ENCODE measurements around the gene SHROOM3.
"Not testable (repeated sequence)": the region's sequence is repeated elsewhere in the genome, so short reads cannot be mapped to it uniquely, and the experiment has no call there.

Gene SHROOM3

DNA sequence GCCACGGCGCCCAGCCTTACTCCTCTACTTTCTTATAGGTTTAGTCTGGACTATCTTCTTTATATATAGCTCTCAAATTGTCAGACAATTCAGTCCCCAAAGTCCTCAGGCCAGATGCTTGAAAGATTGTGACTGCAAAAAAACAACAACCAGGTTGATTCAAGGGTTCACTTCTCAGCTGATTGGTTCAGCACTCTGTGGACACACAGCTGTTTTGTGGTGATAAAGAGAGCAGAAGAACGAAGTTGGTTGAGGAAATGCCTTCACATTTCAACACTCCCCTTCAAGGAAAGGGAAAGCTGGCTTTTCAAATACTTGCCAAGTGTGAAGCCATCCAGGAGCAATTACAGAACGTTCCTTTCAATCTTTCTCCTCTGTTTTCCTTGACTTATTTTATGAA, 166.8 kb downstream of the SHROOM3 start:
- Histone ChIP-seq H3K9ac (ENCODE audit: low read depth, low read length) (no peak overlapping the region), H3K27me3 (ENCODE audit: control insufficient read depth, insufficient read depth, low read length) (no peaks in the 10 kb centered on the region), H3K27ac (ENCODE audit: low read depth, low read length) (no peak overlapping the region), H3K4me1 (ENCODE audit: control insufficient read depth, insufficient read depth, low read length) (peaks cover 21% of the 10 kb centered on the region), H3K9me3 (ENCODE audit: control insufficient read depth, insufficient read depth, low read length) (no peaks in the 10 kb centered on the region), H3K36me3 (ENCODE audit: control insufficient read depth, insufficient read depth, low read length) (no peaks in the 10 kb centered on the region), H3K4me3 (ENCODE audit: low read depth, low read length) (no peak overlapping the region)

DNA sequence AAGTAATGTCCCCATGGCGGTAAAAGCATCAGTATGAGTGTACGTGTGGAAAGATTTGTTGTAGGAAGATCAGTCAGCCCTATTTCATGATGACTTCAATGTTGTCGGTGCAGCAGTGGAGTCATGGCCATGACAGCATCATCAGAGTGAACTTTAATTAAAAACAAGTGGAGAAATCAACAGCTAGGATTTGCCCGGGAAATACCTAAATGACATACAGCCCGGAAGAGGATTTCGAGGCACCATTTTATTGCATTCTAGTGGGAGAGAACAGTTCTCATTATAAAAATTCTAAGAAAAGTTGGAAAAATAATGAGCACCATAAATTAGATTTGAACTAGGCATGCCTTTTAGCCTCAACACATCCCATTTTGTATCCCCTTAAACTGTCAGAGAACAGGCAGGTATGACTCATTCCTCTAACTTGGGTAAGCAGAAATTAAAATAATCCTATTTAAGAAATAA, 170.1 kb downstream of the SHROOM3 start:
- no peak overlapping the region for H3K4me3 ChIP-seq (ENCODE audit: low read depth, low read length)
- H3K9me3 ChIP-seq (ENCODE audit: control insufficient read depth, insufficient read depth, low read length), result no peaks in the 10 kb centered on the region
- H3K4me1 ChIP-seq (ENCODE audit: control insufficient read depth, insufficient read depth, low read length), result peaks cover 42% of the 10 kb centered on the region
- H3K27me3 ChIP-seq (ENCODE audit: control insufficient read depth, insufficient read depth, low read length), result no peaks in the 10 kb centered on the region
- no peak overlapping the region for H3K27ac ChIP-seq (ENCODE audit: low read depth, low read length)
- H3K36me3 ChIP-seq (ENCODE audit: control insufficient read depth, insufficient read depth, low read length), result no peaks in the 10 kb centered on the region
- no peak overlapping the region for H3K9ac ChIP-seq (ENCODE audit: low read depth, low read length)

DNA sequence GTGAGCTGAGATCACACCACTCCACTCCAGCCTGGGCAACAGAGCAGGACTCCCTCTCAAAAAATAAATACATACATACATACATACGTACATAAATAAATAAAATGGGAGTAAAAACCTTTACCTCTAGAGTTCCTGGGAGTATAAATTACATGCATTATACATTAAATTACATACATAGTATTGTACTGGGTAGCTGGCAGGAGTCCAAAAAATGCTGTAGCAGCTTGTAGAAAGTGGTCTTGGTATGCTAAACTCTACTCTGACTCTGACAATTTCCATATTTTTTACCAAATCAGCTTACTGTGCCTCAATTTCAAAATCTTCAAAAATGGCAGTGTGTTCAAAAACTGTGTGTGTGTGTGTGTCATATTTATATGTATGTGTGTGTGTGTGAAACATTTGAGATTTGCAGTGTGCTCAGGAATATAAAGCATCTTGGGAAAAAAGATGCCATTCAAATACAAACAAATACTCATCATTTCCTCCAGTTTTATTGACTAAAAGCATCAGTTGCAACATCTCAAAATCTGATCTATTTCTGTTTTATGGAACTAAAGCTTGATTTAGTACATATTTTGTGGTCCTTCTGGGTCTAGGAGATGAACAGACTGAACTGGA, 171.7 kb downstream of the SHROOM3 start:
- Histone ChIP-seq H3K36me3 (ENCODE audit: control insufficient read depth, insufficient read depth, low read length) (no peaks in the 10 kb centered on the region), H3K9me3 (ENCODE audit: control insufficient read depth, insufficient read depth, low read length) (no peaks in the 10 kb centered on the region), H3K4me1 (ENCODE audit: control insufficient read depth, insufficient read depth, low read length) (peaks cover 58% of the 10 kb centered on the region), H3K9ac (ENCODE audit: low read depth, low read length) (no peak overlapping the region), H3K27ac (ENCODE audit: low read depth, low read length) (peak overlapping the region; percentile 78), H3K27me3 (ENCODE audit: control insufficient read depth, insufficient read depth, low read length) (no peaks in the 10 kb centered on the region), H3K4me3 (ENCODE audit: low read depth, low read length) (peak overlapping the region; percentile 28; the same call in 1 of the 2 replicates)

DNA sequence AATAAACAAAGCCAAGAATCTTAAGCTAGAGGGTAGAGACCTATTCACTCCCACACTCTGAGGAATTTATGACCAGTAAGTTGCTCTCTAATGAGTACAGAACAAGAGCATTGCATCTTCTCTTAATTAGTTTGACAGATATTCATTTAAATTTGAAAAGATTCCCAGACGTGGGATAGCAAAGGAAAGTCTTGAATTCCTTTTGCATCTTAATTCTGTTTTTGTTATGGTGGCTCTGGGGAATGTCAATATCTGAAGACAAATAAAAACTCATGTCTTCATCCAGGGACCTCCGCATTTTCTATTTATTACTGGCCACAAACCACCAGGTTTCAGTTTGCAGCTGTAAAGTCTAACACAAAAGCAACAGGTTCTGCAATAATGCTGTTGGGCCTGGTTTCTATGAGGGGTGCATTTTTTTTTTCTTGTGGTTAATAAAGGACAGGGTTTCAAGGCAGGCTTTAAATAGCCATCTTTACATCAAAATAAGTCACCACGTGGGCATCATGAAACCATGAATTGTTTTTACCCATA, 172.3 kb downstream of the SHROOM3 start:
- H3K9ac ChIP-seq (ENCODE audit: low read depth, low read length), result no peak overlapping the region
- H3K27ac ChIP-seq (ENCODE audit: low read depth, low read length), result peak overlapping the region; percentile 78
- peaks cover 61% of the 10 kb centered on the region for H3K4me1 ChIP-seq (ENCODE audit: control insufficient read depth, insufficient read depth, low read length)
- H3K9me3 ChIP-seq (ENCODE audit: control insufficient read depth, insufficient read depth, low read length), result no peaks in the 10 kb centered on the region
- no peaks in the 10 kb centered on the region for H3K27me3 ChIP-seq (ENCODE audit: control insufficient read depth, insufficient read depth, low read length)
- 0 out of 2 replicates have a peak overlapping the region, but pooled peaks have one; percentile 28 for H3K4me3 ChIP-seq (ENCODE audit: low read depth, low read length)
- no peaks in the 10 kb centered on the region for H3K36me3 ChIP-seq (ENCODE audit: control insufficient read depth, insufficient read depth, low read length)

DNA sequence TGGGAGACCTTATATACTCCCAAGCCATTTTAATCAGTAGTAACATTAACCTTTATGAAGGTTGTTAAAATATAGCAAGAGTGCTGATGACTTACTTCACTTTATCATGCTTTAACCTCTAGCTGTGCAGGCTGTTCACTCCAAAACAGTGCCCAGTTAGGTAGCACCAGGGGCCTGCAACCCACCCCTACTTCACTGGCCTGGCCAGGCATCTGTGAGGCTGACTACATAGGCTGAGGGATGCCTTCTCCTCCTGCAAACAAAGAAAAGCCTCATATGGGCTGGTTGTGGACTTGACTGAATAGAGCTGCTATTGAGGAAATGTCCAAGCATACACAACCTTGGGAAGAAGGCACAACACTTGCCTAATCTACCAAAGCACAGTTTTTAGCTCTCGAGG, 172.8 kb downstream of the SHROOM3 start:
- no peak overlapping the region for H3K9ac ChIP-seq (ENCODE audit: low read depth, low read length)
- H3K9me3 ChIP-seq (ENCODE audit: control insufficient read depth, insufficient read depth, low read length), result no peaks in the 10 kb centered on the region
- H3K4me1 ChIP-seq (ENCODE audit: control insufficient read depth, insufficient read depth, low read length), result peaks cover 61% of the 10 kb centered on the region
- no peak overlapping the region for H3K4me3 ChIP-seq (ENCODE audit: low read depth, low read length)
- H3K36me3 ChIP-seq (ENCODE audit: control insufficient read depth, insufficient read depth, low read length), result no peaks in the 10 kb centered on the region
- no peaks in the 10 kb centered on the region for H3K27me3 ChIP-seq (ENCODE audit: control insufficient read depth, insufficient read depth, low read length)
- peak overlapping the region; percentile 78 for H3K27ac ChIP-seq (ENCODE audit: low read depth, low read length)

DNA sequence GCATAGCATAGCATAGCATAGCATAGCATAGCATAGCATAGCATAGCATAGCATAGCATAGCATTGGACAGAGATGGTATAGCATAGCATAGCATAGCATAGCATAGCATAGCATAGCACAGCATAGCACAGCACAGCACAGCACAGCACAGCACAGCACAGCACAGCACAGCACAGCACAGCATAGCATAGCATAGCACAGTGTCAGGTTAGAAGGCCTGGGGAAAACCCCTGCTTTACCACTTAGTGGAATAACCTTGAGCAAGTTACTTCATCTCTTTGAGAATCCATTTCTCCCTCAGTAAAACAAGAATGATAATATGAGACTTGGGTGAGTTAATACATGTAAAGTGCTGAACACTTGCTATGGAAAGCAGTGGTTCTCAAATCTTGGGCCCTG, 173.5 kb downstream of the SHROOM3 start:
- H3K36me3 ChIP-seq (ENCODE audit: control insufficient read depth, insufficient read depth, low read length); H3K27ac ChIP-seq (ENCODE audit: low read depth, low read length); H3K9ac ChIP-seq (ENCODE audit: low read depth, low read length): not testable (repeated sequence)

DNA sequence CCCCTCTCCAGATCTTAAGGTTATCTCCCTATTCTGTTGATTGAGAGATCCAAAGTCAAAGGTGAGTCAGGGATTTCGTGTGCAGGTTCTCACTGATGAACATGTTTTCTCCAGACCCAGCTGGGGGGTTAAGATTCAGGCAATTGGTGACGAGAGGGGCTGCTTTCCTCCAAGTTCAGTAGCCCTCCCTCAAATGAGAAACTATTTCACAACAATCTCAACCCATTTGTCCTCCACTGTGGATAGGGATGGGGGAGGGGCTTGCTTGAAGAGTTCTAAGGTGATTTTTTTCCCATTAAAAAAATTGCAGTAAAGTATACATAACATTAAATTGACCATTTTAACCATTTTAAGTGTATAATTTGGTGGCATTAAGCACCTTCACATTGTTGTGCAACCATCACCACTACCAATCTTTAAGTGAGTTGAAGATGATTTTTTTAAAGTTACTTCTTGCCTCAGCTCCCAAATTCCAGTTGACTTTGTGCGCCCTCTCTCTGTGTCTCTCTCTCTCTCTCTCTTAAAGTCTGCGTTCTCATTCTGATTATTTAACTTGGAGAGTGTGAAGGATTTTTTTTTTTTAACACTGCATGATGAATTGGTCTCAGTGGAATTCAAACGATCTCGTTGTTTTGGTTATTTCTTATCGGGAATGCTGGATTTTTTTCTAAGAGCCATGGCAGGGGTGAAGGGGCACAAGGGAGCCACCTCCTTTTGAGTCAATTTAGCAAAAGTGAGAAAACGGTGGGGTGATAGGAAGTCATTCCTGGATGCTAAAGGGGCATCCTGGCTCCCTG, 175.9 kb downstream of the SHROOM3 start:
- H3K9me3 ChIP-seq (ENCODE audit: control insufficient read depth, insufficient read depth, low read length), result no peaks in the 10 kb centered on the region
- 0 out of 2 replicates have a peak overlapping the region, but pooled peaks have one; percentile 1 for H3K9ac ChIP-seq (ENCODE audit: low read depth, low read length)
- H3K27me3 ChIP-seq (ENCODE audit: control insufficient read depth, insufficient read depth, low read length), result no peaks in the 10 kb centered on the region
- H3K4me1 ChIP-seq (ENCODE audit: control insufficient read depth, insufficient read depth, low read length), result peaks cover 57% of the 10 kb centered on the region
- no peak overlapping the region for H3K27ac ChIP-seq (ENCODE audit: low read depth, low read length)
- no peaks in the 10 kb centered on the region for H3K36me3 ChIP-seq (ENCODE audit: control insufficient read depth, insufficient read depth, low read length)
- no peak overlapping the region for H3K4me3 ChIP-seq (ENCODE audit: low read depth, low read length)

More for the DNA sequence above, 173.5 kb downstream of the SHROOM3 start:
- not testable (repeated sequence) for H3K9me3 ChIP-seq (ENCODE audit: control insufficient read depth, insufficient read depth, low read length); H3K4me3 ChIP-seq (ENCODE audit: low read depth, low read length); H3K27me3 ChIP-seq (ENCODE audit: control insufficient read depth, insufficient read depth, low read length)
- H3K4me1 ChIP-seq (ENCODE audit: control insufficient read depth, insufficient read depth, low read length), result peaks cover 61% of the 10 kb centered on the region

DNA sequence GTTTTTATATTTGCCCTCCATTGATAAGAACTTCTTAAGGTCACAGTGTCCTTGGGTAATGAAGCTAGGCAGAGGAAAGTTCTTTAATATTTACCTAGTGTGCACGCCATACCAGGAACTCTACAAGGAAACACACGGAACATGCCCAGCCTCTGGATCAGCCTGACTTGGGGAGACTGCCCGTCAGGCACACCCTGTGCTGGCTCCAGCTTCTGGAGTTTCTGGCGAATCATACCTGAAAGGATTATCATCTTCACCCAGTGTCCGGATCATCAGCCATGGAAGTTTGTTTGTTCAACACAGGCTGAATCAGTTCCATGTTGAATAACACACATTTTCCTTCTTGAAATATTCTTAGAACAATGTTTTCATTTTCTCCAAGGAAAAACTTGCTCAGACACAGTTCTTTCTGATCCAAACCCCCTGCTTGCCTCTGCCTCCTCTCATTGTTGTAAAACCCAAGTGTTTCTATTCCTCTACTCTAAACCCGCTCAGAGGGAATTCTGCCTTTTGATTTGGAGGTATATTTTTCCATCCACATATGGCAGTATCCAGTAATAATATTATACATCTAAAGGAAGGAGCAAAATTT, 176.7 kb downstream of the SHROOM3 start:
- Histone ChIP-seq H3K27ac (ENCODE audit: low read depth, low read length) (no peak overlapping the region), H3K9me3 (ENCODE audit: control insufficient read depth, insufficient read depth, low read length) (no peaks in the 10 kb centered on the region), H3K4me1 (ENCODE audit: control insufficient read depth, insufficient read depth, low read length) (peaks cover 54% of the 10 kb centered on the region), H3K36me3 (ENCODE audit: control insufficient read depth, insufficient read depth, low read length) (no peaks in the 10 kb centered on the region), H3K4me3 (ENCODE audit: low read depth, low read length) (no peak overlapping the region), H3K27me3 (ENCODE audit: control insufficient read depth, insufficient read depth, low read length) (no peaks in the 10 kb centered on the region), H3K9ac (ENCODE audit: low read depth, low read length) (0 out of 2 replicates have a peak overlapping the region, but pooled peaks have one; percentile 1)

DNA sequence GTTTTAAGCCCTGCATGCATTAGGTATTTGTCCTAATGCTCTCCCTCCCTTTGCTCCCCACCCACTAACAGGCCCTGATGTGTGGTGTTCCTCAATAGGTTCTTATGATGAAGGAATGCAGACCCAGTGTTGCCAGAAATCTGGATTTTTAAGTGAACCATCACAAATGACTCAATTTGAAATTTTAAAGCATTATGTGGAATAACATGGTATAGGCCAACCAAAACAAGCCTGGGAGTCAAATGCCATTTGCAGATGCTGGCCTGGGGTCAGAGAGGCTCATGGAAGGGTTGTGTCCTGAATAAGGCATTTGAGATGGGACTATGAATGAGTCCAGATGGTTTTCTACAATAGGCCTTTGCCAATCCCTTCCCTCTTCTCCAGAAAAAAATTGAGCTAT, 179.6 kb downstream of the SHROOM3 start:
- Histone ChIP-seq H3K36me3 (ENCODE audit: control insufficient read depth, insufficient read depth, low read length) (no peaks in the 10 kb centered on the region), H3K9me3 (ENCODE audit: control insufficient read depth, insufficient read depth, low read length) (no peaks in the 10 kb centered on the region), H3K4me3 (ENCODE audit: low read depth, low read length) (no peak overlapping the region), H3K9ac (ENCODE audit: low read depth, low read length) (no peak overlapping the region), H3K27me3 (ENCODE audit: control insufficient read depth, insufficient read depth, low read length) (no peaks in the 10 kb centered on the region), H3K27ac (ENCODE audit: low read depth, low read length) (no peak overlapping the region), H3K4me1 (ENCODE audit: control insufficient read depth, insufficient read depth, low read length) (peaks cover 28% of the 10 kb centered on the region)

DNA sequence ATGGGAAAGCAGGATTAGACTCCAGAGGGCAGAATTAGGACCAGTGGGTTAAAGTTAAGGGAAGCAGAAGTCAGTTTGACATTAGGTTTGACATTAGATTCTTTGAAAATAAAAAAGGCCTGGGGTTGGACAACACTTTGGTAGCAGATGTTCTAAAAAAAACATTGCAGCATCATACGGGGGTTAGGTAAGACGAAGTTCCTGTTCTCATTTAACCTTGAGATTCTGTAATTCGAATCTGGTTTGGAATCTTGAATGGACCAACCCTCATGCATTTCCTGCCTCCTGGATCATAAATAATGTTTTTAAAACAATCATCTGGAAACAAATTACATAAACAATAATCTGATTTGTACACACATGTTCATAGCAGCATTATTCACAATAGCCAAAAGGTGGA, 181.0 kb downstream of the SHROOM3 start:
- Histone ChIP-seq H3K36me3 (ENCODE audit: control insufficient read depth, insufficient read depth, low read length) (no peaks in the 10 kb centered on the region), H3K27me3 (ENCODE audit: control insufficient read depth, insufficient read depth, low read length) (no peaks in the 10 kb centered on the region), H3K27ac (ENCODE audit: low read depth, low read length) (no peak overlapping the region), H3K9ac (ENCODE audit: low read depth, low read length) (no peak overlapping the region), H3K4me1 (ENCODE audit: control insufficient read depth, insufficient read depth, low read length) (peaks cover 14% of the 10 kb centered on the region), H3K9me3 (ENCODE audit: control insufficient read depth, insufficient read depth, low read length) (no peaks in the 10 kb centered on the region), H3K4me3 (ENCODE audit: low read depth, low read length) (no peak overlapping the region)

DNA sequence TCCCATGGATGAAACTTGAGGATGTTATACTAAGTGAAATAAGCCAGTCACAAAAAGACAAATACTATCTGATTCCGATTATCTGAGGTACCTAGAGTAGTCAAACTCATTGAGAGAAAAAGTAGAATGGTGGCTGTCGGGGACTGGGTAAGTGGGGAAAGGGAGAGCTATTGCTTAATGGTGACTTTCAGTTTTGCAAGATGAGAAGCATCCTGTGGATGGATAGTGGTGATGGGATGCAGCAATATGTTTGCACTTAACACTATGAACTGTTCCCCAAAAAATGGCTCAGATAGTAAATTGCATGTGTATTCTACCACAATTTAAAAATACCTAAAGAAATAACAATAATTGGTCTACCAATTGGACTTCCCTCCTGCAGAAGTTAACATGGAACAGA, 181.5 kb downstream of the SHROOM3 start:
- H3K4me1 ChIP-seq (ENCODE audit: control insufficient read depth, insufficient read depth, low read length), result peaks cover 9% of the 10 kb centered on the region
- no peak overlapping the region for H3K4me3 ChIP-seq (ENCODE audit: low read depth, low read length)

More for the DNA sequence above, 181.5 kb downstream of the SHROOM3 start:
- Histone ChIP-seq H3K27me3 (ENCODE audit: control insufficient read depth, insufficient read depth, low read length) (no peaks in the 10 kb centered on the region), H3K9ac (ENCODE audit: low read depth, low read length) (no peak overlapping the region), H3K27ac (ENCODE audit: low read depth, low read length) (no peak overlapping the region), H3K36me3 (ENCODE audit: control insufficient read depth, insufficient read depth, low read length) (no peaks in the 10 kb centered on the region), H3K9me3 (ENCODE audit: control insufficient read depth, insufficient read depth, low read length) (no peaks in the 10 kb centered on the region)

Data from HUES48 (cell line).